ELF-1 (cell line): Measurements from ENCODE around the gene CPSF4.
A peak's percentile ranks its signal among the peaks of the same experiment; 100 is the strongest.

Source experiments
- DNase-seq: peaks from one replicate; pipeline ENCODE4 v3.0.0-alpha.2; 2016; ENCODE audit warnings: low read depth, low spot score

The CPSF4 gene

DNA sequence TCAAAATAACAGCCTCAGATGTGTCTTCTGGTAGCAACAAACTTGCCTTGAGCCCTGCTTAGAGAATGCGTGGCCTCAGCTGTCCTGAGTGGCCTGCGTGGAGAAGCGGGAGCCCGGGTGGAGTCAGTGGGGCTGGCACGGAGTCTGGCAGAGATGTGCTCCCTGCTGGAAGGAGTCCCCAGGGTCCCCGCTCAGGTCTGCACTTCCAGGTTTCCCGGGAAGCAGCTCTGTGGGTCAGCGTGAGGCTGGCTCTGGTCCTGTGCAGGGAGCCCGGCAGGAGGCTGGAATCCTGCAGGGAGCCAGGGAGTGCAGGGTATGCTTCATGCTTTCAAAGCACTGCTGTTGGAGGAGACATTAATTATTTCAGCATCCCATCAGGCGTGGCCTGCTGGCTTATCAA is 10.1 kb downstream of the CPSF4 start:
- DNase-seq = no peak

GRCh38 chr7:99449326-99449725 is 10.6 kb downstream of the CPSF4 start:
- DNase-seq = no peak

DNA sequence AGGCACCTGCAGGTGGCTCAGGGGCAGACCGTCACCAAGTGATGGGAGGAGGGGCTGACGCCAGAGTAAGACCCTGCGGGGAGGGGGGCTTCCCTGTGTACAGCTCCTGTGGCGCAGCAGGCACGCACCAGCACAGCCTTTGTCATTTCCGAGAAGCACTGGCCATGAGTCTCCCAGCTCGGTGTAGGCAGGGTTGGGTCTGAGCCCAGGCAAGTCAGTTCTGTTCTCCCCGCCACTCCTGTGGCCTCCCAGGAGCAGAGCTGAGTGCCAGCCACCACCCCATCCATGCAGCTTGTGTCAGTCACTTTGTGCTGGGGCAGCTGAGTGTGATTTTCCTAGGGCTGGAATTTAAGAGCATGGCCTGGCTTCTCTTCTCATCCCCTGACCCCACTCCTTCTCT is 13.2 kb downstream of the CPSF4 start:
- DNase-seq = no peak

DNA sequence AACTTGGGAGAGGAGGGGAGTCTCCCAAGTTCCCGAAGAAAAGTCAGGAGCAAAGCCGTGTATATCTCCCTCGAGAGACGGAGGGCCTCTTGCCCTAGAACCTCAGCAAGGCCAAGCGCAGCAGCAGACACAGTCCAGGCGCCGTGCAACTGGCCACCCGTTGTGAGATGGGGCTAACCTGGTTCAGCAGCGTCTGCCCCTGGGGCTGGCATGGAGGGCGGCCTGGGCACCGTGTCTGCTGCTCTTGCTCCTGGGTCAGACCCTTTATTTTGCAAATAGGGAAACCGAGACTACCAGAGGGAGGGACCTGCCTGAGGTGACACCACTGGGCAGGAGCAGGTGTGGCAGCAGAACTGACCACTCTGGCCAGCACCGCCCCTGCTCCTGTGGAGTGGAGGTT is 13.8 kb downstream of the CPSF4 start:
- no peak for DNase-seq

DNA sequence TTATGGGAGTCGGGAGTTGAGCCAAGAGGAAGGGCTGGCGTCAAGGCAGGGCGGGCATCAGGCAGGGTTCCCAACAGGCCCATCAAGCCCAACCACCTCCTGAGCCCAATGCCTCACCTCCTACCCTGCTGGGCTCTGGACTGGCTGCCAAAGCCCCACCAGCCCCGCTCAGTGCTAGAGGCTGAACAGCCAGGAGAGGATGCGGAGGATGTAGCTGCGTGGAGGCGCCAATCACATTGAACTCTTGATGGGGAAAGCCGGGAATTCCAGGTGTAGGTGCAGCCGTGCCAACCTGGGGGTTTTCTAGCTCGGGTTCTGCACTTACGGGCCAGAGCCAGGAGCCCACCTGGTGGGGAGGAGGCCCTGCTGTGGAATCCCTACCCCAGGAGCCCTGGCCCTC is 14.4 kb downstream of the CPSF4 start:
- DNase-seq = no peak

DNA sequence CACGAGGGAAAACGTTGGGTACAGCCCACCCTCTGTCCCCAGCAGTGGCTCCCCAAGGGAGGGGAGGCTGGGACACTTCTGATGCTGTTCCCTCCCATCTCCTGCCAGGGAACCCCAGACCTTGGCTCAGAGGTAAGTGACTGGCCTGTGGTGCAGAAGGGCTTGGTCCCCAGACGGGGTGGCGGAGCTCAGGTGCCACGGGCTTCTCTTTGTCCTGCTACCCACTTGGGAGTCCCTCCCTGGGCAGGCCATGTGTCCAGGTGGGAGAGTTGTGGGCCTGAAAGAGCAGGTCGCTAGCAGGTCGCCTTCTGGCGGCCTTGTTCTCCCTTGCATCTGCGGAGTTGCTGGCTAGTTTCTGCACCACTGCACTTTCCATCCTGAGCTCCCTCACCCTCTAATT is 17.1 kb downstream of the CPSF4 start:
- DNase-seq = no peak

GRCh38 chr7:99456288-99456687 is 17.5 kb downstream of the CPSF4 start:
- DNase-seq = no peak

DNA sequence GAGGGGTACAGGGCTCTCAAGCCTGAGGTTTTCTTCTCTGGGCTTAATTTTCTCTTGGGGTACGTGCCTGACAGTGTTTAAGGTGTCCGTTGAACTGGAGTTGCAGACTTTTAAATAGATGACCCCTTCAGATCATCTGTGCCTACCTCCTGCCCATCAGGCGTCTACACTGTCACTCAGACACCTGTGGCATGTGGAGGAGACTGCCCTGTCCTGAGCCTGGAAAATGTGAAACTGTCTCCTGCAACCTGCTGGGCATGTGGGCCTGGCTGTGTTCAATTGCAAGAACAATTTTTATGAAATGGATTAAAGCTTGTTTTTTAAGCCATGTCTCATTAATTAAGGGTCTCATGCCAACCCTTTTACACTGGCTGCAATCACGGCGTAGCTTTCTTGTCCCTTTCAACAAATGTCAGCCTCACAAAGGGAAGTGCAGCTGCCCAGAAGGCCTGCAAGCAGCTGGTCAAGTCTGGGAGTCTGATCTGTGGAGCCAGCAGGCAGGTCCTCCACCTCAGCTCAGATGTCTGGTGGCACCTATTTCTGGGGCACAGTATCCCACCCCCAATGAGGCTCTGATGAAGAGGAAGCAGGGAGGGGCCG is 18.4 kb downstream of the CPSF4 start:
- no peak for DNase-seq

GRCh38 chr7:99457650-99458493 is 19.1 kb downstream of the CPSF4 start:
- no peak for DNase-seq

DNA sequence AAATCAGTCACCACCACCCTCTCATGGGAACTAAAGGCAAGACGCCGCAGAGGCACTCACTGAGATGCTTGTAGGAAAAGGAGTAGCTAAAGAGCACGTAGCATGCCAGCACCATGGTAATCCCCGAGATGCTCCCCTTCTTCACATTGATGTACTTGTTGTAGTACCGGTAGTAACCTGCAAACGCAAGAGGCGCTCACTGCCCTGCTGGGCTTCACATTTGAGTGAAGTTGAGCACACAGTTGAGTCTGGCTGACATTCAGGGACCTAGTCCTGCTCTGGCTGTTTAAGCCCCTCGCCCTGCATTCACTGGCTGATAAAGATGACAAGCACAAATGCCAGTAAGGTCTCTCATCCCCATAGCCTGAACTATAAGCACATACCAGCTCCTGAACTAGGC is 20.3 kb downstream of the CPSF4 start:
- peak; percentile 43 for DNase-seq

GRCh38 chr7:99460651-99461050 is 21.9 kb downstream of the CPSF4 start:
- DNase-seq = no peak

GRCh38 chr7:99461221-99461620 is 22.5 kb downstream of the CPSF4 start:
- DNase-seq = no peak

GRCh38 chr7:99465421-99465768 is 26.7 kb downstream of the CPSF4 start:
- DNase-seq = no peak

- no peak for DNase-seq
Measured at GRCh38 chr7:99468336-99468918, 29.7 kb downstream of the CPSF4 start.

- peak; percentile 59 for DNase-seq
Measured at GRCh38 chr7:99469381-99470065, 30.8 kb downstream of the CPSF4 start.

GRCh38 chr7:99472561-99473314 is 34.0 kb downstream of the CPSF4 start, which contains the start of gene ZNF789:
Gene ZNF789 (plus strand): TSS chr7:99472890. CDS start chr7:99476457, 3,567 bp downstream.
- peak; percentile 98 for DNase-seq

GRCh38 chr7:99473315-99473596 is 34.5 kb downstream of the CPSF4 start:
- DNase-seq = peak; percentile 50

GRCh38 chr7:99476107-99476506 is 37.4 kb downstream of the CPSF4 start:
- no peak for DNase-seq

DNA sequence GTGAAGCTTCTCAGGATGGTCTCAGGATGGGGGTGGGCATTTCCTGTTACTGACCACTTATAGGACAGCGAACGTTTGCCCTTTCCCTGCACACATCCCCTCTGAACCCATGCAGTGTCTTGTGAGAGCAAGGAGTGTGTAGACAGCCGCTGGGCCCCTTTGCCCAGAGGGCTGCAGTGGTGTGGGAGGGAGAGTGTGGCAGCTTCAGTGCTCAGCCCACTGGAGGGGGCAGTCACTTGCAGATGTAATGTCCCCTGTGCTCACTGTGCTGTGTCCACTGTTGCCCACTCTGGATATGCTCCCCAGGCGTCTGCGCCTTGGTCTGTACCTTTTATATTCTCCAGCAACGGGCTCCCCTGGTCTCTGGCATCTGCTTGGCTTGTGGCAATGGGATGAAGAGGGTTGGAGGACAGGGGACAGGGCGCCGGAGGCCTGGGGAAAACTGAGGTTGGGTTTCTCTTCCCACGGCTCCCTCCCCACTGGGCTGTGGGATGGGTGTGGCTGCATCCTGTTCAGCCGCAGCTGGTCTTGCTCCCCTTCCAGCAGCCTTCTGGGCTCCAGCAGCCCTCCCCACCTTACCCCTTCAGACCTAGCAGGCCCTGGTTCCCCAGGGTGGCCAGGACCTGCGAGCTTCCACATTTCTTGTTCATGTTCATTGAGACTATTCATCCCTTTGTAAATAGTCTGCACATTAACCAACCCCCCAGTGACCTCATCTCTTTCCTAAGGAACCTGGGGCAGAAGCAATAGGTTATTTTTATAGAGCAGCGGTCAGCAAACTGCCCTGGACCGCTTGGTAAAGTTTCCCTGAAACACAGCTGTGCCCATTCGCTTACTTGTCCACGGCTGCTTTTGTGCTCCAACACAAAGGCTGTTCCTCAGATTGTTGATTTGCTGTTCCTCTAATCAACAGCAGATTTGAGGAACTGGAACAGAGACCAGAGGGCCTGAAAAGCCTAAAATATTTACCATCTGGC is 40.0 kb downstream of the CPSF4 start:
- no peak for DNase-seq

DNA sequence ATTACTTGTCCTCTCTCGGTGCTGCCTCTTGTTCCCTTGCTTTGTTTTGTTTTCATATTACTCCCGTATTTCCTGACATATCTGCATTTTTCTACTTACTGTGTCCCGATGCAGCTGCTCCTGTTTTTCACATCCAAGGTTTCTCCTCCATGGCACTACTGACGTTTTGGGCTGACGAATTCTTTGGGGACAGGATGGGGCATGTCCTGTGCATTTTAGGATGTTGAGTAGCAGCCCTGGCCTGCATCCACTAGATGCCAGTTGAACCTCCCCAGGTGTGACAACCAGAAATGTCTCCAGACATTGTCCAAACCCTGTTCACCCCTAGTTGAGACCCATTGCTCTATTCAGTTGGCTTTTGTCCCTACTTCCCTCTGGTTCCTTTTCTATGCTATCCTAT is 46.4 kb downstream of the CPSF4 start:
- DNase-seq = no peak

GRCh38 chr7:99489235-99489634 is 50.5 kb downstream of the CPSF4 start:
- no peak for DNase-seq
